Measurements from ENCODE around the gene DHFR.
"Not testable (repeated sequence)": the region's sequence is repeated elsewhere in the genome, so short reads cannot be mapped to it uniquely, and the experiment has no call there.

The DHFR gene

GRCh38 chr5:80592761-80593160 is 62.0 kb downstream of the DHFR start:
- no peak for DNase-seq (ENCODE audit: low read depth)

DNA sequence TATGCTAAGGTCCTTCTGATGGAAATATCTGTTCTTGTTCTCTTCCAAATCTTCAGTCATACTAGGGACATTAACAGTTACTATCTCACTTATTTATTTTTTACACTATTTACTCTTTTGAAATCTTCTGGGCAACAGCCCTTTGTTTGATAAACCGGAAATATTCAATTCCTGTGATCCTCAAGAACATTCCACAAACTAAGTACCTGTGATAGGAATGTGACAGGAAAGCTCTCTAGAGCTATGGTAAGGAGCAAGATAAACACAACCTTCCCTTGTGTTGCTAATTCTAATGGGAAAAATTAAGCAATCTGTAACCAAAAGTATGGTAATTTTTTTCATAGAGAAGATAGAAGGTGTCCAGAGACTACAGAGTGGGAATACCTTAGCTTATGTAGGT is 62.7 kb downstream of the DHFR start:
- DNase-seq (ENCODE audit: low read depth): no peak

DNA sequence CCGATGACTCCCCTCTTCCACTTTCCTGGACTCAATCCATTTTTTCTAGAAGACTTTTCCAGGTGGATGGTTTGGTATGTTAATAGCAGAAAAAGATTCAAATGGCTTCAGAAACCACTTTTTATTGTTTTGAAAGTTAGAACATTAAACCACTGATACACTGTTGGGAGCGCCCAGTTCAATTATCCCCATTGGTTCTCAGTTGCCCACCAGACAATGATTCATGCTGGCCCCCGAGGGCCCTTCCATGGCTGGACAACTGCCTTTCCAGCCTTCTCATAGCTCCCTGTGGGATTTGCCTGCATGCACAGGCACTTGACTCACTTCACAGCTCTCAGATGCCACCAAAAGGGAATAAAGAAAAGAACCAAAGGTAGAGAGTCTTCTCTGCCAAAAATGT is 63.4 kb downstream of the DHFR start:
- no peak for DNase-seq (ENCODE audit: low read depth)

DNA sequence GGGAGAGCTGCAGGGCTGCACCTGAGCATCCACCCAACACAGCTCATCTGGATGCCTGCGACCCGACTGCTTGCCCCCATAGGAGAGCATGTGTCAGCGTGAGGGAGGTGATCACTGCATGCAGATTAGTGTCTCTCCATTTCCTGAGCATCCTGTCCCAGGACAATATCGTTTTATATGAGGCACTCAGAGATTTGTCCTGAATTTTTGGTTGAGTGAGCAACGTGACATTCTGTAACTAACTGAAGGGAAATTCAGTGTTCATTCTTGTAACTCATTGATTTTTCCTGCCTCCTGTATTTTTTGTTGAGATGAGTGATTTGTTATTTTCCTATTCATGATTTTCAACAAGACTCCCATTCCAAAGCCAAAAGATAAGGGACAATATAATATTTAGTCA is 64.0 kb downstream of the DHFR start:
- no peak for DNase-seq (ENCODE audit: low read depth)

- DNase-seq (ENCODE audit: low read depth): no peak
These were observed 65.8 kb downstream of the DHFR start for GRCh38 chr5:80588858-80589540.

DNA sequence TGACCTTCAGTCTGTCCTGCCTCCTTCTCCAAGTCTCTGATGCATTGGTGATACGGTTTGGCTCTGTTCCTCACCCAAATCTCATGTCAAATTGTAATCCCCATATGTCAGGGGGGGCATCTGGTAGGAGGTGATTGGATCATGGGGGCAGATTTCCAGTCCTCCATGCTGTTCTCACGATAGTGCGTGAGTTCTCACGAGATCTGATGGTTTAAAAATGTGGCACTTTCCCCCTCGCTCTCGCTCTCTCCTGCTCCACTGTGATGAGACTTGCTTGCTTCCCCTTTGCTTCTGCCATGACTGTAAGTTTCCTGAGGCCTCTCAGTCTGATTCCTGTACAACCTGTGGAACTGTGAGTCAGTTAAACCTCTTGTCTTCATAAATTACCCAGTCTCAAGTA is 70.0 kb downstream of the DHFR start:
- DNase-seq (ENCODE audit: low read depth): no peak

- not testable (repeated sequence) for DNase-seq (ENCODE audit: low read depth)
These were observed 74.5 kb downstream of the DHFR start for GRCh38 chr5:80580291-80580690.

GRCh38 chr5:80579050-80579449 is 75.7 kb downstream of the DHFR start:
- no peak for DNase-seq (ENCODE audit: low read depth)

DNA sequence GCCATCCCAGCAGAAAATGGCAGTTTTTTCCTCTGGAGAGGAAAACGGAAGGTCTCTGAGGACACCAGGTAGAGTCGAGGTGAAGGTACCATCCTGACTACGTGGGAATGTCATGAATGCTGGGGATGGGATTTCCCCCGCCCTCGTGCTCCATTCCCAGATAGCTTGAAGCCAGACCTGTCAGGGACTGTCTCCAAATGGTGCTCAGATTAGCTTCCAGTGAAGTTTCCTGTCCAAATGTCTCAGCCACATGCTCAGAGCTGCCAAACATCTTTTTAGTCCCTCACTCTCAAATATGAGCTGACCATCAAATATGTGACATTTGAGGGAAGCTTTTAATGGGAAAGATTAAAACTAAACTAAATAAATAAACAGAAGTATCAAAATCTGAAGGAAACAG is 77.1 kb downstream of the DHFR start:
- no peak for DNase-seq (ENCODE audit: low read depth)

GRCh38 chr5:80576383-80576782 is 78.4 kb downstream of the DHFR start:
- no peak for DNase-seq (ENCODE audit: low read depth)
